Naive thymus-derived CD8-positive, alpha-beta T cell (primary cell): ENCODE results near the gene GRK4. TPM values are rescaled to one million over a fixed set of nuclear protein-coding genes. Genes with fewer than 3 reads are reported as not detected.
"Not testable (repeated sequence)": the region's sequence is repeated elsewhere in the genome, so short reads cannot be mapped to it uniquely, and the experiment has no call there.

ENCODE experiments used
- ATAC-seq, 2 donors: fragments of 150-1000 bp; cut with Tn5 transposase in 1 of 2; sonication (Bioruptor Pico), chemical (Tn5 transposase) in 1 of 2; 1 replicate in 1 of 2; 2 replicates in 1 of 2; pipeline ENCODE4 v1.10.0; 2021; ENCODE audit warnings: mild to moderate bottlenecking in 2 of 2, moderate library complexity in 2 of 2
- POLR2A ChIA-PET: fragments of 350-600 bp; sonication (Branson Sonifier 250); formaldehyde crosslinking; loops from one replicate; lab custom pipeline; 2021; ENCODE audit warnings: antibody characterized with exemption; lab: Charles Lee
- DNase-seq, 10 donors: peaks; one replicate each; pipeline versions ENCODE4 v3.0.0 to v3.0.0-alpha.2; 2020 to 2022
- H3K27ac Mint-ChIP-seq, 10 donors: one replicate each; pipeline ENCODE4 v1.8.0; 2020 to 2022; ENCODE audit warnings: mild to moderate bottlenecking in 10 of 10, mixed read lengths in 10 of 10, moderate library complexity in 4 of 10, inconsistent platforms in 1 of 10
- H3K27me3 Mint-ChIP-seq, 5 donors: one replicate each; pipeline ENCODE4 v1.8.0; 2021 to 2022; ENCODE audit warnings: mixed read lengths in 5 of 5
- H3K36me3 Mint-ChIP-seq, 3 donors: one replicate each; pipeline ENCODE4 v1.8.0; 2020 to 2022; ENCODE audit warnings: mixed read lengths in 3 of 3, mild to moderate bottlenecking in 2 of 3, inconsistent platforms in 1 of 3
- H3K4me1 Mint-ChIP-seq, 4 donors: one replicate each; pipeline ENCODE4 v1.8.0; 2021 to 2022; ENCODE audit warnings: mixed read lengths in 4 of 4
- H3K4me3 Mint-ChIP-seq, 10 donors: one replicate each; pipeline ENCODE4 v1.8.0; 2020 to 2022; ENCODE audit warnings: mild to moderate bottlenecking in 10 of 10, mixed read lengths in 10 of 10, moderate library complexity in 6 of 10, inconsistent platforms in 1 of 10
- H3K9me3 Mint-ChIP-seq, 9 donors: one replicate each; pipeline ENCODE4 v1.8.0; 2020 to 2022; ENCODE audit warnings: mixed read lengths in 9 of 9, mild to moderate bottlenecking in 3 of 9, inconsistent platforms in 1 of 9, moderate library complexity in 1 of 9
- polyA plus RNA-seq, 3 donors: library from polyadenylated mRNA; unstranded; fragments of 300-500 nt; fragmentation: Illumina TruSeq; gene quantifications; one replicate each; pipeline ENCODE4 v1.2.3, GENCODE V29; 2021
- total RNA-seq, 8 experiments: library from RNA in 2 of 8; stranded (reverse) in 2 of 8; gene quantifications; one replicate each; pipeline ENCODE4 v1.2.3 and lab custom pipeline; 2021 to 2026

GRK4 gene
- total and polyA plus RNA-seq, 5 experiments from 2014 or later, result 0.87 to 6.0 (median 1.5) TPM

DNA sequence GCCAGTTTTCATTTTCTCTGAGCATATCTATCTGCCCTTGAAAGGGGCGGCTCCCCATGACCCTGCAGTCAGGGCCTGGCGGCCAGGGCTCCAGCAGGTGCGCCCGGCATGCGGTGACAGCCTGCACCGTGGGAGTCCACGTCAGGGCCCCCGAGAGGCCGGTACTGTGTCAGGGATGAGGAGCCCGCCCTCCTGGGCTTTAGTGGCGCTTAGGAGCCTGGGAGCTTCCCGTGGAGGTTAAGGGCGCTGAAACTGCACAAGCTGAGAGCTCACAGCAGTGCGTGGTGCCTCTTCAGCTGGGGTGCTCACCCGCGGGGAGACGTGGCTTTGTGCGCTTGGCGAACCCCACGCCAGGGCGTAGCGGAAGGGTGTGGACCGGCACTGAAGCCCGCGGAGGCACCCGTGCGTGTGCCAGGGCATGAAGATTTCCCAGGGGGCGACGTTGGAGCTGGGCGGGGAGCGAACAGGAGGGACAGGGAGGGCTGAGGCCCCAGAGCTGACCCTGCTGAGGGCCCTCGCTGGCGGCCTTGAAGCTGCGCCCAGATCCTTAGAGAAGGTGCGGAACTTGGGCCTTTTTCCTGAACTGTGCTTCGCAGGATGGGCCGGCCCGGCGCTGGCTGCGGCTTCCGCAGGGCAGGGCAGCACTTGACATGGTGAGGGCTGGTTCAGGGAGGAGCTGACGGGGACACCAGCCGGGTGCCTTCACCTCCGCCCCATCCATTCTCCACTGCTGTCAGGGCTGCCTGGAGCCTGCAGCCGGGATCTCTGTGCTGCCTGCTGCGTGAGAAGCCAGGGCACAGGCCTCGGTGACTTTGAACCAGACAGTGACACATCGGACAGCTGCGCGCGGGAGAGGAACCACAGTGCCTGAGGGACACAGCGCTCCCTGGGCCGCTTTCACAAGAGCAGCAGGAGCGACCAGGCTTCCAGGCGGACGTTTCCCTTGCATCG, 78.1 kb downstream of the GRK4 start:
- H3K4me1 Mint-ChIP-seq, result peaks cover 22 to 74% (median 54%) of the 10 kb centered on the region in 4 donors
- peaks cover 0 to 4% (median 0%) of the 10 kb centered on the region in 3 donors for H3K36me3 Mint-ChIP-seq
- peak in 7 of 10 donors; percentile 20 to 69 (median 28) for DNase-seq
- peaks cover 0 to 12% (median 3%) of the 10 kb centered on the region in 5 donors for H3K27me3 Mint-ChIP-seq
- H3K4me3 Mint-ChIP-seq, result peak overlapping the region; percentile 80 to 93 (median 86)
- peaks cover 0 to 4% (median 4%) of the 10 kb centered on the region in 9 donors for H3K9me3 Mint-ChIP-seq
- ATAC-seq, result peak; percentile 41 to 67
- POLR2A ChIA-PET, result interaction anchor here (1.2 to 1.5 kb wide), 4 partner anchors 34 to 106 kb away, joined by 3 to 9 read pairs (median 6); partner anchors contain the start of genes GRK4, HTT and NOP14
- peak overlapping the region; percentile 37 to 94 (median 76) for H3K27ac Mint-ChIP-seq

DNA sequence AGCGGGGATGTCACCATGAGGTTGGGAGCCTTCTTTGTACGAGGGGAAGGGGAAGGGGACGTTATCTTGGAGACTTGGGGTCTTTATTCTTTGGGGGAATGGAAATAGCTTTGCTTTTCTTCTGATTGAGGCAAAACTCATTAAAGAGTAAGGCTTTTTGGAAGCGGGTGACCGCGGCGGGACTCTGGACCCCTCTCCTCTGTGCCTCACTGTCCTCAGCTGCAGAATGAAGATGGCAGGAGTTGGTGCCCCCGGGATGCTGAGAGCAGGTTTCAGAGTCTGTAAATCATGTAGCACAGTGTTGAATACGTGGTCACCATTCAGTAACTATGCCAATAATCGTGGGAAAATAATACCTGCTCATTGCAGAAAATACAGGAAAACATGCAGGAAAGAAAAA, 78.9 kb downstream of the GRK4 start:
- no peak for ATAC-seq
- peaks cover 21 to 76% (median 49%) of the 10 kb centered on the region in 4 donors for H3K4me1 Mint-ChIP-seq
- H3K27me3 Mint-ChIP-seq, result peaks cover 0 to 7% (median 2%) of the 10 kb centered on the region in 5 donors
- peaks cover 0 to 4% (median 0%) of the 10 kb centered on the region in 3 donors for H3K36me3 Mint-ChIP-seq
- peak overlapping the region; percentile 80 to 93 (median 86) for H3K4me3 Mint-ChIP-seq
- POLR2A ChIA-PET, result interaction anchor here (1.2 to 1.5 kb wide), 3 partner anchors 33 to 80 kb away, joined by 3 to 9 read pairs (median 7); partner anchors contain the start of genes GRK4, HTT and NOP14
- no peak for DNase-seq
- peak overlapping the region in 7 of 10 donors; percentile 47 to 94 (median 71) for H3K27ac Mint-ChIP-seq
- peaks cover 0 to 4% (median 4%) of the 10 kb centered on the region in 9 donors for H3K9me3 Mint-ChIP-seq

GRCh38 chr4:3043282-3044020, 80.1 kb downstream of the GRK4 start:
- Mint-ChIP-seq H3K4me3 (peak overlapping the region in 4 of 10 donors; percentile 14 to 68 (median 16)), H3K4me1 (peaks cover 18 to 74% (median 48%) of the 10 kb centered on the region in 4 donors), H3K27me3 (peaks cover 0 to 3% (median 0%) of the 10 kb centered on the region in 5 donors), H3K9me3 (peaks cover 0 to 4% (median 4%) of the 10 kb centered on the region in 9 donors), H3K36me3 (peaks cover 0 to 4% (median 0%) of the 10 kb centered on the region in 3 donors), H3K27ac (peak overlapping the region in 2 of 10 donors; percentile 15 to 71)
- POLR2A ChIA-PET, result no interaction called here
- no peak for ATAC-seq
- no peak for DNase-seq

- Mint-ChIP-seq H3K27ac (peak overlapping the region; percentile 26 to 96 (median 84)), H3K4me3 (peak overlapping the region; percentile 46 to 82 (median 60)), H3K27me3 (peaks cover 0 to 3% (median 0%) of the 10 kb centered on the region in 5 donors), H3K9me3 (peaks cover 0 to 4% (median 4%) of the 10 kb centered on the region in 9 donors), H3K36me3 (peaks cover 0 to 4% (median 0%) of the 10 kb centered on the region in 3 donors), H3K4me1 (peaks cover 18 to 65% (median 46%) of the 10 kb centered on the region in 4 donors)
- POLR2A ChIA-PET, result interaction anchor here (0.8 to 1.2 kb wide), 2 partner anchors 11 to 259 kb away, joined by 3 to 4 read pairs; no protein-coding TSS in a partner anchor
- peak; percentile 45 to 80 for ATAC-seq
- DNase-seq, result peak; percentile 29 to 86 (median 80)
These were observed 81.8 kb downstream of the GRK4 start for GRCh38 chr4:3044870-3045819.

DNA sequence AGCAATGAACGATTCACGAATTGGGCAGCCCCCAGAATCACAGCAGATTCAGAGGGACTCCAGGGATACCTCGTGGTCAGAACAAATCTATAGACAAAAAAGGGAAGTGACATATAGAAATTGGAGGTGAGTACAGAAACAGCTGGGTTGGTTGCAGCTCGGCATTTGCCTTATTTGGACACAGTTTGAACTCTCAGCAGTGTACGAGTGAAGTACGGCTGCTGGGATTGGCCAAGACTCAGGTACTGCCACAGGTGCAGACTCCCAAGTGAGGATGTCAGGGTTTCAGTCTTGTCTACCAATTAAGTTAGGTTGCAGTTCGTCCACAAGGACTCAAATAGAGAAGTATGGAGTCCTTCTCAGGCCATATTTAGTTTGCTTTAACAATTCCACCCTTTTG, 82.8 kb downstream of the GRK4 start:
- peak overlapping the region in 1 of 10 donors; percentile 58 for H3K4me3 Mint-ChIP-seq
- DNase-seq (no peak), ATAC-seq (no peak)
- H3K27me3 Mint-ChIP-seq, result peaks cover 0 to 3% (median 0%) of the 10 kb centered on the region in 5 donors
- H3K9me3 Mint-ChIP-seq, result peaks cover 0 to 4% (median 4%) of the 10 kb centered on the region in 9 donors
- POLR2A ChIA-PET, result no interaction called here
- H3K27ac Mint-ChIP-seq, result peak overlapping the region in 4 of 10 donors; percentile 5 to 96 (median 80)
- H3K36me3 Mint-ChIP-seq, result peaks cover 0 to 4% (median 0%) of the 10 kb centered on the region in 3 donors
- peaks cover 18 to 60% (median 43%) of the 10 kb centered on the region in 4 donors for H3K4me1 Mint-ChIP-seq

- ATAC-seq, result no peak
- Mint-ChIP-seq H3K9me3 (peaks cover 0 to 4% (median 4%) of the 10 kb centered on the region in 9 donors), H3K36me3 (peaks cover 0 to 4% (median 0%) of the 10 kb centered on the region in 3 donors), H3K27ac (peak overlapping the region in 1 of 10 donors; percentile 86), H3K27me3 (peaks cover 0 to 2% (median 0%) of the 10 kb centered on the region in 5 donors), H3K4me3 (peak overlapping the region in 2 of 10 donors; percentile 36 to 76), H3K4me1 (peaks cover 16 to 56% (median 39%) of the 10 kb centered on the region in 4 donors)
- POLR2A ChIA-PET, result no interaction called here
- no peak for DNase-seq
These were observed 83.3 kb downstream of the GRK4 start for GRCh38 chr4:3046623-3047022.

DNA sequence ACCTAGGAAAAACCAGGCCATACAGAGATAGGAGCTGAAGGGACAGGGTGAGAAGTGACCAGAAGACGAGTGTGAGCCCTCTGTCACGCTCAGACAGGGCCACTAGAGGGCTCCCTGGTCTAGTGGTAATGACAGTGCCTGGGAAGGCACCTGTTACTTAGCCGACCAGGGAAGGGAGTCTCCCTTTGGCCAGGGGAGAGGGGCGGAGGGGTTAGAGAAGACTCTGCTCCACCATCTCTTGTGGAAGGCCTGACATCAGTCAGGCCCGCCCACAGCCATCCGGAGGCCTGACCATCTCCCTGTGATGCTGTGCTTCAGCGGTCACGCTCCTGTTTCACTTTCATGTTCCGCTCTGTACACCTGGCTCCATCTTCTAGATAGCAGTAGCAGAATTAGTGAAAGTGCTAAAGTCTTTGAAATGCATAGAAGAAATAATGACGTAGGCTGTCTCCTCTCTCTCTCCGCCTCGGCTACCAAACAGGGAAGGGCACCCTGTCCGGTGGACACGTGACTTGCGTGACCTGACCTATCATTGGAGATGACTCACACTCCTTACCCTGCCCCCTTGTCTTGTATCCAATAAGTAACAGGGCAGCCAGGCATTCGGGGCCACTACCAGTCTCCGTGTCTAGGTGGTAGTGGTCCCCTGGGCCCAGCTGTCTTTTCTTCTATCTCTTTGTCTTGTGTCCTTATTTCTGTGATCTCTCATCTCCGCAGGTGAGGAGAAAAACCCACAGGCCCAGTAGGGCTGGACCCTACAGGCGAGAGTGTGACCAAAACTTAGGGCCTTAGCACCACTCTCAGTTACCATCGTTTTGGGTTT, 84.3 kb downstream of the GRK4 start:
- ATAC-seq, result peak; percentile 59 to 78
- peaks cover 0 to 2% (median 0%) of the 10 kb centered on the region in 5 donors for H3K27me3 Mint-ChIP-seq
- POLR2A ChIA-PET, result no interaction called here
- peaks cover 0 to 4% (median 0%) of the 10 kb centered on the region in 3 donors for H3K36me3 Mint-ChIP-seq
- peak; percentile 25 to 82 (median 56) for DNase-seq
- peaks cover 0 to 4% (median 4%) of the 10 kb centered on the region in 9 donors for H3K9me3 Mint-ChIP-seq
- H3K4me3 Mint-ChIP-seq, result peak overlapping the region; percentile 65 to 89 (median 84)
- H3K27ac Mint-ChIP-seq, result peak overlapping the region; percentile 30 to 94 (median 84)
- H3K4me1 Mint-ChIP-seq, result peaks cover 12 to 47% (median 31%) of the 10 kb centered on the region in 4 donors

DNA sequence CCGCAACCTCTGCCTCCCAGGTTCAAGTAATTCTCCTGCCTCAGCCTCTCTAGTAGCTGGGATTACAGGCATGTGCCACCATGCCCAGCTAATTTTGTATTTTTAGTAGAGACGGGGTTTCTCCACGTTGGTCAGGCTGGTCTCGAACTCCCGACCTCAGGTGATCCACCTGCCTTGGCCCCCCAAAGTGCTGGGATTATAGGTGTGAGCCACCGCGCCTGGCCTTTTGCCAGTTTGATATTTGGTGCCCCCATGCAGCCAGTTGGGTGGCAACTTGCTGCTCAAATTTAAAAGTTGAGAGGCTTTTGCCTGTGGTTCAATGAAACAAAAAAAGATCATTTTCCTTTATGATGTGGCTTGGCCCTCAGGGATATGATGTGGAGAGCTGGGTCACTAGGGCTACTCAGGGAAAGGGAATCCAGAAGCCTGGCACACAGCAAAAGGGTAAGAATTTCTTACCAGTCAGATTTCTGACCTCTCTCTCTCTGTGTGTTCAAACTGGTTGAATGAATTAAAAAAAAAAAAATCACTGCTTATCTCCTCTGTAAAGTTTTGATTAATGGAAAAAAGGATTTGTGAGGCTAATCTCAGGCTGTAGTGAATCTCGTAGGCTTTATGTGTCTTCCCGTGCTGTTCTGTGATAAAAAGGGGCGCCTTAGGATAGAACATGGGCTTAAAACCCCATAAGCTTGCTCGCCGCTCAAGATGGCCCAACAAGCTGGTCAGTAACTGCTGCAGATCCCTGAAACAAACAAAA, 87.9 kb downstream of the GRK4 start:
- H3K4me3 Mint-ChIP-seq, DNase-seq, H3K27me3 Mint-ChIP-seq, H3K27ac Mint-ChIP-seq, ATAC-seq: not testable (repeated sequence)
- Mint-ChIP-seq H3K9me3 (peaks cover 0 to 17% (median 6%) of the 10 kb centered on the region in 9 donors), H3K4me1 (peaks cover 3 to 18% (median 12%) of the 10 kb centered on the region in 4 donors), H3K36me3 (peaks cover 0 to 12% (median 10%) of the 10 kb centered on the region in 3 donors)
- POLR2A ChIA-PET, result interaction anchor here (0.7 kb wide), 1 partner anchor 29 kb away, joined by 3 read pairs; no protein-coding TSS in a partner anchor

GRCh38 chr4:3054169-3054759, 90.9 kb downstream of the GRK4 start:
- DNase-seq (no peak), ATAC-seq (no peak)
- H3K36me3 Mint-ChIP-seq, result peaks cover 0 to 17% (median 10%) of the 10 kb centered on the region in 3 donors
- no peaks in the 10 kb centered on the region for H3K27me3 Mint-ChIP-seq
- no peak overlapping the region for H3K27ac Mint-ChIP-seq
- peaks cover 0 to 23% (median 7%) of the 10 kb centered on the region in 9 donors for H3K9me3 Mint-ChIP-seq
- peaks cover 0 to 7% (median under 1%) of the 10 kb centered on the region in 4 donors for H3K4me1 Mint-ChIP-seq
- POLR2A ChIA-PET, result interaction anchor here (0.7 kb wide), 1 partner anchor 146 kb away, joined by 3 read pairs; no protein-coding TSS in a partner anchor
- H3K4me3 Mint-ChIP-seq, result no peak overlapping the region
